K562 (cell line): ENCODE results near the gene IFI30. TPM values are rescaled to one million over a fixed set of nuclear protein-coding genes. Genes with fewer than 3 reads are reported as not detected.
A peak's percentile ranks its signal among the peaks of the same experiment; 100 is the strongest.

Experiments
- CSDE1 ChIP-seq, 2 experiments: fragments of 450-650 bp; IDR thresholded peaks; 2 replicates each; pipeline ENCODE4 v1.6.1; 2016; ENCODE audit warnings: mild to moderate bottlenecking in 1 of 2
- GATA2 ChIP-seq: sonication (generic); formaldehyde crosslinking; IDR thresholded peaks from 2 replicates; pipeline ENCODE4 v1.4.0; 2020; ENCODE audit warnings: mild to moderate bottlenecking, missing genetic modification reagents
- HMG20A ChIP-seq: fragments of 450-650 bp; formaldehyde crosslinking; conservative IDR thresholded peaks from 2 replicates; pipeline ENCODE4 v1.4.0; 2020; ENCODE audit warnings: mild to moderate bottlenecking, mixed read lengths
- HNRNPL ChIP-seq: fragments of 200-400 bp; formaldehyde crosslinking; IDR thresholded peaks from 2 replicates; pipeline ENCODE4 v1.6.1; 2017; ENCODE audit warnings: low read depth, mild to moderate bottlenecking, low read length
- ILK ChIP-seq: fragments of 450-650 bp; IDR thresholded peaks from 2 replicates; pipeline ENCODE4 v1.6.1; 2016; ENCODE audit warnings: missing genetic modification characterization, low read depth, mild to moderate bottlenecking, missing compliant biosample characterization, moderate library complexity, borderline replicate concordance
- IRF1 ChIP-seq: sonication (generic); formaldehyde crosslinking; IDR thresholded peaks from 2 replicates; pipeline ENCODE4 v1.8.0; 2022; ENCODE audit warnings: missing genetic modification reagents, mild to moderate bottlenecking, borderline replicate concordance
- KLF13 ChIP-seq: fragments of 450-650 bp; IDR thresholded peaks from 2 replicates; pipeline ENCODE4 v1.6.1; 2016; ENCODE audit warnings: missing genetic modification characterization, low read depth, mild to moderate bottlenecking, missing compliant biosample characterization, moderate library complexity, borderline replicate concordance
- KLF6 ChIP-seq: fragments of 250-450 bp; sonication (Bioruptor Pico); IDR thresholded peaks from 2 replicates; pipeline ENCODE4 v1.4.0; 2020; ENCODE audit warnings: mild to moderate bottlenecking, moderate library complexity, borderline replicate concordance
- MCM3 ChIP-seq: fragments of 450-650 bp; IDR thresholded peaks from 2 replicates; pipeline ENCODE4 v1.6.1; 2016
- NKRF ChIP-seq: fragments of 450-650 bp; IDR thresholded peaks from 2 replicates; pipeline ENCODE4 v1.6.1; 2016; ENCODE audit warnings: borderline replicate concordance
- SIRT6 ChIP-seq: IDR thresholded peaks from one replicate; pipeline ENCODE4 v1.6.1; 2012; ENCODE audit warnings: low read depth, mild to moderate bottlenecking, control low read depth, inconsistent platforms, low read length, moderate library complexity
- SMAD2 ChIP-seq: fragments of 150-350 bp; IDR thresholded peaks from 2 replicates; pipeline ENCODE4 v1.6.1; 2014; ENCODE audit warnings: low read depth, mild to moderate bottlenecking, low read length
- TAF1 ChIP-seq: IDR thresholded peaks from 2 replicates; pipeline ENCODE4 v1.6.1; 2011; ENCODE audit warnings: mild to moderate bottlenecking, low read length, moderate library complexity; ENCODE audit not compliant: insufficient read depth, control insufficient read depth, severe bottlenecking; ENCODE audit errors: extremely low read depth
- TAF15 ChIP-seq: fragments of 200-400 bp; formaldehyde crosslinking; IDR thresholded peaks from 2 replicates; pipeline ENCODE4 v1.6.1; 2017; ENCODE audit warnings: mild to moderate bottlenecking, low read depth, low read length, moderate library complexity
- THRB ChIP-seq: fragments of 450-650 bp; formaldehyde crosslinking; conservative IDR thresholded peaks from 2 replicates; pipeline ENCODE4 v1.4.0; 2022; ENCODE audit warnings: mild to moderate bottlenecking, missing genetic modification characterization
- U2AF1 ChIP-seq: fragments of 200-400 bp; formaldehyde crosslinking; optimal IDR thresholded peaks from 2 replicates; pipeline ENCODE3; 2017; ENCODE audit warnings: mild to moderate bottlenecking, low read depth, low read length, moderate library complexity
- ZBTB9 ChIP-seq: fragments of 450-650 bp; formaldehyde crosslinking; IDR thresholded peaks from 2 replicates; pipeline ENCODE4 v1.4.0; 2020; ENCODE audit warnings: mild to moderate bottlenecking, moderate library complexity
- ZNF551 ChIP-seq: fragments of 250-450 bp; sonication (Bioruptor Pico); IDR thresholded peaks from 2 replicates; pipeline ENCODE4 v1.5.0; 2021; ENCODE audit warnings: mild to moderate bottlenecking, moderate library complexity
- ZNF584 ChIP-seq: fragments of 200-800 bp; sonication (Bioruptor generic); IDR thresholded peaks from 2 replicates; pipeline ENCODE4 v1.6.1; 2016; ENCODE audit warnings: low read depth, mild to moderate bottlenecking, missing genetic modification characterization, missing compliant biosample characterization
- ZNF639 ChIP-seq, 2 experiments: fragments of 200-800 bp in 1 of 2; sonication (Bioruptor generic) in 1 of 2; sonication (generic) in 1 of 2; formaldehyde crosslinking in 1 of 2; IDR thresholded peaks in 1 of 2; conservative IDR thresholded peaks in 1 of 2; 2 replicates each; pipeline versions ENCODE4 v1.5.0 to v1.6.1; 2016 to 2020; ENCODE audit warnings: missing compliant biosample characterization in 1 of 2, missing genetic modification characterization in 1 of 2, missing genetic modification reagents in 1 of 2
- polyA plus RNA-seq, 8 experiments: library from polyadenylated mRNA; depleted of rRNA in 4 of 8; stranded (reverse) in 5 of 8; unstranded in 3 of 8; fragments of >200 nt; fragmentation: Nextera tagmentation in 2 of 8; fragmentation: Illumina TruSeq in 1 of 8; extraction: Ambion mirVana in 2 of 8; extraction: Trizol in 1 of 8; gene quantifications; 2 replicates each; pipeline versions ENCODE4 v1.2.1 to v1.2.3, GENCODE V29; 2011 to 2014; ENCODE audit warnings: inconsistent platforms in 1 of 8, missing spikeins in 1 of 8
- total RNA-seq, 7 experiments: library from RNA; depleted of rRNA in 6 of 7; stranded (reverse); fragments of >200 nt in 6 of 7; fragmentation: Illumina TruSeq in 2 of 7; extraction: Trizol in 2 of 7; gene quantifications; 2 replicates each; pipeline versions ENCODE4 v1.2.1 to v1.2.3, GENCODE V29; 2011 to 2021; ENCODE audit warnings: low replicate concordance in 1 of 7

IFI30 gene
- total and polyA plus RNA-seq, 9 of the 15 experiments (the other 6 are each of a cell fraction or from before 2014, with no cell fraction given) = 63.7 to 430 (median 109) TPM

- no peak for TF ChIP-seq TAF1
- TF ChIP-seq MCM3 = no peak
- TF ChIP-seq ILK (tag) = no peak
- no peak for TF ChIP-seq KLF6 (CRISPR knock-in tag)
- TF ChIP-seq TAF15 = no peak
- no peak for TF ChIP-seq CSDE1 (IDR thresholded peaks at IDR 0.05)
- TF ChIP-seq NKRF = peak; percentile 83; the same call in 1 of the 2 replicates
- TF ChIP-seq SIRT6 = no peak
- TF ChIP-seq ZBTB9 = peak; percentile 43; the same call in 1 of the 2 replicates
- no peak for TF ChIP-seq THRB (CRISPR knock-in tag)
- TF ChIP-seq KLF13 (tag) = peak; percentile 62
- TF ChIP-seq SMAD2 = no peak
- 0 out of 4 replicates have a peak, but pooled peaks of 1 of the 2 experiments have one; percentile 31 for TF ChIP-seq ZNF639 (CRISPR knock-in tag; conservative IDR thresholded peaks at IDR 0.05 in 1 of 2, IDR thresholded peaks at IDR 0.05 in 1 of 2)
- no peak for TF ChIP-seq ZNF584 (CRISPR knock-in tag)
- no peak for TF ChIP-seq IRF1 (CRISPR knock-in tag)
- peak; percentile 78 for TF ChIP-seq GATA2
- TF ChIP-seq HNRNPL = 0 out of 2 replicates have a peak, but pooled peaks have one; percentile 37
- no peak for TF ChIP-seq U2AF1
- TF ChIP-seq ZNF551 = no peak
- TF ChIP-seq HMG20A (CRISPR knock-in tag) = no peak
These were observed 16.7 kb upstream of the IFI30 start (continued) for GRCh38 chr19:18156841-18157464.
